HUDEP-2 (cell line): ENCODE data around the gene DNAJB13.
A peak's percentile ranks its signal among the peaks of the same experiment; 100 is the strongest.

ENCODE experiments used
- DNase-seq, 76 experiments: peaks; one replicate each; lab custom pipeline; 2025; ENCODE audit not compliant: unreplicated experiment in 76 of 76; lab: John Stamatoyannopoulos, UW

Gene DNAJB13

DNA sequence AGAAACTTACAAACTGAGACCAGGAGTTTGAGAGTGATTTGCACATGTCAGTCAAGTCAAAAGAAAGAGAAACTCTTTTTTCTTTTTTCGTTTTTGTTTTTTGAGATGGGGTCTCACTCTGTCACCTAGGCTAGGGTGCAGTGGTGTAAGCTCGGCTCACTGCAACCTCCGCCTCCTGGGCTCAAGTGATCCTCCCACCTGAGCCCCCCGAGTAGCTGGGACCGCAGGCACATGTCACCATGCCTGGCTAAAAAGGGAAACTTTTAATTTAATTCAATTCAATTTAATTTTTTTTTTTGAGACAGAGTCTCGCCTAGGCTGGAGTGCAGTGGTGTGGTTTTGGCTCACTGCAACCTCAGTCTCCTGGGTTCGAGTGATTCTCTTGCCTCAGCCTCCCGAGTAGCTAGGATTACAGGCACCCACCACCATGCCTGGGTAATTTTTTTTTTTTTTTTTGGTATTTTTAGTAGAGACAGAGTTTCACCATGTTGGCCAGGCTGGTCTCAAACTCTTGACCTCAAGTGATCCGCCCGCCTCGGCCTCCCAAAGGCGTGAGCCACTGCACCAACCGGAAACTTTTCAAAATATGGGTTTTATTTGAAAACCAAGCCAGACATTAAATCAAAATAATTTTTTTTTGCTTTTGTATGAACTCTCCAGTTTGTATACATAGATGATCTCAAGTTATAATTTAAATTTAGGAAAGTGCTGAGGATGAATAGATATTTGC, 48.2 kb downstream of the DNAJB13 start:
- no peak for DNase-seq

DNA sequence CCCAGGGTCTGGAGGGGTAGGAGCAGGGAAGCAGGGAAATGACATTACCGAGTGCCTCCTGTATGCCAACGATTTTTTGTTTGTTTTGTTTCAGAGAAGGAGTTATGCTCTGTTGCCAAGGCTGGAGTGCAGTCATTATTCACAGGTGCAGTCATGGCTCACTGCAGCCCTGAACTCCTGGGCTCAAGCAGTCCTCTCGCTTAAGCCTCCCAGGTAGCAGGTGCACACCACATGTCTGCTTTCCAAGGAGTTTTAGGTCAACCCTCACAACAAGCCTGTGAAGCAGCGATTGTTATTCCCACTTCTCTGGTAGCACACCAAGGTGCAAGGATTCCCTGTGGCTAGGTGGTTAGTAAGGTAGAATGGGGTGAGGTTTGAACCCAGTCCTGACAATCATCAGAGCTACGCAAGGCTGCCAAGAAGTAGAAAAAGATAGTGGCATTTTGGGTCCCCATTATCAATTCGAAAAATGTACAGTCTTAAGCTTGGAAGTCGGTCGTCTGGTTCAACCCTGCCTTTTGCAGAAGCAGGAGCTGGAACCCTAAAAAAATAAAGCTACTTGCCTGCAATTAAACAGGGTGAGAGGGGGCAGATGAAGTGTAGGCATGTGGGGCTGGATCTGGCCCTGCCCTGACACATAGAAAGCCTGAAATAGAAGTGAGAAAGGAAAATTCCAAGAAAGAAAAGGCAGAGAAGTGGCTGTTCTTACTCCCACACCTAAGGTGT, 48.9 kb downstream of the DNAJB13 start:
- no peak for DNase-seq

DNA sequence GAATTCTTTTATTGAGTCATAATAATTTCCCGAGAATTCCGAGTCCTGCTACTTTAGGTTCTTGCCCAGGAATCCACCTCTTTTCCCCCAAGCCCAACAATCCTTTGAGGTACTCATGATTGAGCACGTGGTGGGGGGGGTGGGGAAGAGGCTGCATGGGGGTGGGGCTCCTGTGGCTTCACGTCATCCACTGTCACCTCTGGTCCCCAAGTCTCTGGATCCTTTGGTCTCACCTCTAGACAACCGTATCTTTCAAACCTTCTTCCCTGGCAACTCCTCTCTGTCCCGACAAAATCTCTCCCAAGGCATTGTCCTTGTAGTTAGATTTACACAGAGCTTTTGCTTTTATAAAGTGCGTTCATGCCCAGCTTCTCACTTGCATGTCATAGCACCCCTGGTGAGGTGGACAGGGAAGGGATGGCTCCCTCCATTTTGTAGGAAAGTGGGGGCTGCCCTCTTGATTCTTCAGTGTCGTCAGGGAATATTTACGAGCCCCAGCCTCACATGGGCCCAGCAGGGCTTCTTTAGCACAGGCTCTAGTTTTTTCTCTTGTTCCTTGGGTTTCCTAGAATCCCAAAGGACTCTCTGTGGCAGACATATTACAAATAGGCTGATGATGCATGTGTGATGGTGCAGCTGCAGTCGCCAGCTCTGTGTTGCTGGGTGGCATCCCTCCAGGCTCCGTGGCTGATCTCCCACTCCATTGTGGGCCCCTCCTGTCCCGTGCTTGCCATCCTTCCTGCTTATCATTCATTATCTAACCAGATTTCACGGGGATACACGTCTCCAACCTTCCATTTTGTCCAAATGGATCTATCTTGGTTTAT, 49.7 kb downstream of the DNAJB13 start:
- no peak for DNase-seq

DNA sequence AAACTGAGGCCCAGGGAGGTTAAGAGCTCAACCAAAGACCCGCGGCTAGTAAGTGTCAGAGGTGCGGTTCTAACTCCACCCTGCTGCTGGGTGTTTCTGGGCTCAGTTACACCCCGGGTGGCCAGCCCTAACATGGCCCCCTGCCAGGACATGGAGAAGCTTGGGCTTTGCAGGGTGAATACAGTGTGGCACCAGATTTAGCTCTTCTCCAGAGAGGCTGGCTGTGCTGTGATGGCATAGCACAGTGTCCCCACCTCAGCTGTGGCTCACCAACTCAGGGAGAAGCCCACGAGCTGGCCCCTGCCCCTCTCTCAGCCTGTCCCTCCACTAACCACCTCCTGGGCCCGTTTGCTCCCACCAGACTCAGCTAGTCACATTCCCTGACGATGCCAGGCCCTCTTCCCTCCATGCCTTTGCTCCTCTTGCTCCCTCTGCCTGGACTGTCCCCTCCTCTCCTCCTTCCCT, 51.0 kb downstream of the DNAJB13 start:
- DNase-seq = peak in 70 of 76 experiments; percentile 24 to 85 (median 68)

DNA sequence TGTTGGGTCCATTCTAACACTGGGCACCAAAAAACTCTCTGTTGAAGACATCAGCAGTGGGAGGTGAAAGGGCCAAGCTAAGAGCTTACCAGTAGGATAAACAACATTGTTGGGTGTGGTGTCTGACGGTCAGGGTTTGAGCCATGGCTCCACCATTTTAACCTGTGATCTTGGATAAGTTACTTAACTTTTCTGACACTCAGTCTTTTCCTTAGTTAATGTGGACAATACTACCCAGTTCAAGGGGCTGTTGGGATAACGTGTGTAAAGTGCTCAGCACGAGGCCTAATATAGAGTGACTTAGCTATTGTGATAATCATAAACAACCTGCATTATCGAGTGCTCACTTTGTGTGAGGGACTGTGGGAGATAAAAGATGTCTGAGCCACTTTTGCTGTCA, 52.0 kb downstream of the DNAJB13 start:
- no peak for DNase-seq

DNA sequence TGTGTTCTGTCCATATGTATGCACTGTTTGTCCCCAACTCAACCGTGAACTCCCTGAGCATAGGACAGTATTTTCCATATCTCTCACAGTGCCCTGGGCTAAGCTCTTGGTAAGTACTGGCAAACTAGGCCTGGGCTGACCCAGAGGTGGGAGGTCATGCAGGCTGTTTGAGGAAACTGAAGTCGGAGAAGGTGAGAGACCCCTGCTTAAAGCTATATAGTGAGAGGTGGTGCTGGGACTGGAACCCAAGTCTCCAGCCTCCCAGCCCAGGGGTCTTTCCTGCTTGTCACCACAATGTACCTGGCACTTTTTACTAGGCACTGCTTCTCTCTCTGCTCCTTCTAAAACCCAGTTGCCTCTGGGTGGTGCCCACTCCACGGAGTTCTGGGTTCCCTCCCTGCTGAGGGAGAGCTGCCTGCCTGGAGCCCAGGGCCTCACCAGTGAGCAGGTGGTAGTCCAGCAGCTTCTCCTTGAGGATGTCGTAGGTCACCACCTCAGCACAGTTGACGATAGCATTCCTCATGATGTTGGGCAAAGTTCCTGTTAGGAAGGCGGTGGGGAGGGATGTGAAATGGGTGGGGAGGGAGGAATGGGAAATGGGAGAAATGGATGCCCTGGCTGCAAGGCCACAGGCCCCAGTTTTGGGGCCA, 53.3 kb downstream of the DNAJB13 start:
- no peak for DNase-seq

DNA sequence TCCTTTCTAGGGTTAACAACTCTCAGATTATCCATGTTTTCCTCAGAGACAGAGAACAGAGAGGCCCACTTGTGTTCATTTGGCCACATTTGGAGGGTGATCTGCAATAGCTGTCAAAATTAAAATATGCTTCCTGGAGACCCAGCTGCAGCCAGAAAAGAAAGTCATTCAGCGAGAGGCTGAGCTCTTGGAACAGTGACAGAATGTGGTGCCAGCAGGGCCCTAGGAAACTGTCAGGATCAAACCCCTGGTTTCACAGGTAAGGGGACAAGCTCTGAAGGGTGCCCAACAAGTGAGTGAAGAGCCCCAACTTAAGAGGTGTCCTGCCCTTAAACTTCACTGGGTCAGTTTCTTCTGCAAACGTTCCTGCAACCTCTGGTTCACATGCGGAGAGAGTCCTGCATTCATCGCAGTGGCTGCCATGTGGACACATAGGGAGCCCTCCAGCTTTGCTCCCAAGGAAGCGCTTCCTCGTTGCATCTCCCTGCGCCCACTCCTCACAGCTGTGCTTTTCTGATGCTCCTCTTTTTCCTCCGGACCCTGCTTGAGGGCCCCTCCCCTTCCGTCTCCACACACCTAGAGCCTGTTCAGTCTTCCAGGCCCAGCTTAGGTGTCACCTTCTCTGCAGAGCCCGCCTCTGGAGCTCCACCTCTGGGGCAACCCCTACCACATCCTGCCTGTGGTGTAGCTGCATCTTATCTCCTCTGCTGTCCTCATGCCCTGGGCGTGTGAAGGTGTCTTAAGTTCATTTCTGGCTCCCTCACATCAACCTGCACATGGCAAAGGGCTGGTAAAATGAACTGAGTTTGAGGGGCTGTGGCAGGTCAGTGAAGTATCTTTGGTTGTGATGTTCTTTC, 54.2 kb downstream of the DNAJB13 start:
- DNase-seq = peak in 53 of 76 experiments; percentile 7 to 70 (median 40)

DNA sequence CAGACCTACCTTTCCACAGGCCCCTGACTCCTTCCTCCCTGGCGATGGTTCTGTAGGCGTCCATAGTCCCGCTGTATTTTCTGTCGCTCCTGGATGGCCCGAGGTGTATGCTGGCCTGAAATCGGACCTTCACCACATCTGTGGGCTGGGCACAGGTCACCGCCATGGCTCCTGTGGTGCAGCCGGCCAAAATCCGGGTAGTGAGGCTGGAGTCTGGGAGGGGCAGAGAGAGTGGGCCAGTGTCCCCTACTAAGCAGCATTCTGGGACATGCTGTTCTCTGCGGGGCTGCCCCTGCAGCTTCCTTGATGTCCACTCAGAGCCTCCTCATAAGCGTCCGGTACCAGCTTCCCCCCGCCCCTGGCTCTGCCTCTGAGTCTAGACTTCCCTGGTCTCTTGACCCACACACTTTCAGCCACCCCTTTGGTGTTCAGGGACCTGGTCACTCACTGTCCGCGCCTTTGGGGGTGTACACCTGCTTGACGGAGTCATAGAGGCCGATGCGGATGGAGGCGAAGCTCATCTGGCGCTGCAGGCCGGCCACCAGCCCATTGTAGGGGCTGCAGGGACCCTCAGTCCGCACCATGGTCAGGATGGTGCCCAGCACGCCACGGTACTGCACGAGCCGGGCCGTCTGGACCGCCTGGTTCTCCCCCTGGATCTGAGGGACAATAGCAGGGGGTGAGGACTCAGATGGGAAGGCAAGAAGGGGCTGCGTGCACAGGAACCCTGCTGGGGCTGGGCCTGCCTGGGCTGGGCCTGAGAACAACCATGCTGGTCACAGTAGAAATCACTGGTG, 55.1 kb downstream of the DNAJB13 start:
- no peak for DNase-seq

DNA sequence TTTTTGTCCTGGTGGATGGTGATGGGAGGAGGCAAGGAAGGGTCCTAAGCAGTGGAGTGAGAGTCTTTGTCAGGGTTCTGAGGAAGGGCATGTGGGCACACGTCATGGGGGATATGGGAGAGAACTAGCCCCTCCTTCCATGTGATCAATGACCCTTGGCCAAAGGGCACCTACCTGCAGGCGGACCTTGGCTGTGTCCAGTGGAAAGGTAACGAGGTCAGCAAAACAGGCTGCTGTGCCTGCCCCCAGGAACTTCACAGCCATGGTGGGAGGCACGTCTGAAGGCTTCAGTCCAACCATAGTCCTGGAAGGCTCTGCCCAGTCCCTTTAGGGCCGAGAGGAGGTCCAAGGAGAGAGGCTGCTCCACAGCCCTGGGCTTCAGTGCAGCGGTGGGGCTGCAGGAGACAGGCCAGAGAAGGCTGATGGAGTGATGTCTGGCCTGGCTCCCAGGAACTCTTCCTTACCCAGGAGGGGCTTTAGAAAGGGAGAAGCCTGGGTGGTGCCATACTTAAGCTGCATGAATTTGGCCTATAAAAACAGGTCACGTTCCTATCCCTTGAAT, 56.0 kb downstream of the DNAJB13 start:
- DNase-seq = no peak

DNA sequence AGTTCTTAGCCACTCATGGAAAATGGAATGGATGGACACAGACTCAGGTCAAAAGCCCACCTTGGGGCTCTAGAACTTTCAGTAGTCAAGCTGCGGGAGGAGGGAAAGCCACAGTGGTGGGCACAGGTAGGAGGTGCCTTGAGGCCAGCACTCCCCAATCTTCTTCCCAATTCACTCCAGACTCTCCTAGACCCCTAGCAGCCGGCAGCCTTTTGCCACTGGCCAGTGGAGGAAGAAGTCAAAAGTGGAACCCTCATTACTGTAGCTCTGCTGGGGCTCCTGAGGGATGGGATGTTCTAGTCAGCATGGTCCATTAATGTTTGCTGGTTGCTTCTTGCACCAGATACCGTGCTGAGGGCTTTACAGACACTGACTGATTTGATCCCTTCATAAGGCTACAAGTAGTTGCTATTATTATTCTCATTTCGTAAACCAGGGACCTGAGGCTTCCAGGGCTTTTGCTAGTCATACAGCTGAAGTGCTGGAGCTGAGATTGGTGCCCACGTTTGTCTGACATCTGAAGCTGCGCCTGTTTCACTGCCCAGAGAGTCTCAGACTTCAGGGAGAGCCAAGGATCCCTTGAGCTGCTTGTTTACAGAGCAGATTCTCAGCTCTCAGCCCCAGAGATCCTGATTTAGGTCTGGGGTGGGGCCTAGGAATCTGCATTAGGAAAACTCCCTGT, 57.0 kb downstream of the DNAJB13 start:
- DNase-seq = no peak

DNA sequence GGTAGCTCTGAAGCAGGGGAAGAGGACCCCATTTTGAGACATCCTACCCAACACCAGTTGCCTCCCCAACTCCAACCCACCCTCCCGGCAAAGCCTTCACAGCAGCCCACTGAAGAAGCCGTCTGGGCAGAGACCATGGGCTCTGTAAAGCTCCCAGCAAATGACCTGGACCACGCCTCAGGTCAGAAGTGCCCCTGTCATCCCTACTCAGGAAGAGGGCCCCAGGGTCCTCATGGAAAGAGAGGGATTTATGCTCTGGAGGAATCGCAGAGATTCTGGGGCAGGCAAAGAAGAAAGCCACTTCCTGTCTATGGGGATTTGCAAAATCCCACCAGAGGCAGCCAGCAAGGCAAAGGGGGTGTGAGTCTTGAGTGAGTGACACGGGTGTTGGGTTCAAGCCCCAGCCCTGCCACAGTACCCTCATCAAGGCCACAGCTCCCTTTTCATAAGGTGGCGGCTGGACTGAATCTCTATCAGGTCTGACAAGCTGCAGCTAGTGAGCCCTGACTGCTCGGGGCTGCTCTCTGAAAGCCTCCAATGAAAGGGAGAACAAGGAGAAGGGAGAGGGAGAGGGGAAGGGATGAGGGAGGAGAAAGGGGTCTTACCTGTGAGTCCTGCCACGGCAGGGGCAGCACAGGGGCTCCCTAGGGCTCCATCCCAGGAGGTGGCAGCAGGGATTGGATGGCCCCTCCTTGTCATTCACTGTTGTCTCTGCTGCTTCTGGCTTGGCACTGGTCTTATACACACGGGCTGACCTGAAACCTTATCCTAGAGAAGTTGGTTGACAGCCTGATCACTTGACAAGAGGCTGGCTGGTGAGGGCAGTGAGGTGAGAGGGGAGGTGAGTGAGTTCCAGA, 57.8 kb downstream of the DNAJB13 start, which contains the start of gene UCP3:
TSS of gene UCP3 (minus strand) at position 713 of the 857 bp plus-strand sequence. CDS start 2,043 bp downstream, outside the sequence.
- peak in 3 of 76 experiments; percentile 11 to 18 (median 18) for DNase-seq

DNA sequence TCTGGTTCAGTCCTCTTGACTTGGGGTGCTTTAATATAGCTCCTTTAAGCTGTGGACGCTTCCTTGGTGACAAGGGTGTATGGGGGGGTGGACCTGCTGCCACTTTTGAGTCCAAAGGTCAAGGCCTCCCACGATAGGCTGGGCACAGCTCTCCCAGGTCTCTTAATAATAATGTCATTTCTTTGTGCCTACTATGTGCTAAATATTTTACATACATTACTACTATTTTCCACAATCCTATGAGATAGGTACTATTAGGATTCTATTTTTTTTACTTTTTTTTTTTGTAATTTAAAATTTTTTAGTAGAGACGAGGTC, 58.4 kb downstream of the DNAJB13 start:
- DNase-seq = no peak

DNA sequence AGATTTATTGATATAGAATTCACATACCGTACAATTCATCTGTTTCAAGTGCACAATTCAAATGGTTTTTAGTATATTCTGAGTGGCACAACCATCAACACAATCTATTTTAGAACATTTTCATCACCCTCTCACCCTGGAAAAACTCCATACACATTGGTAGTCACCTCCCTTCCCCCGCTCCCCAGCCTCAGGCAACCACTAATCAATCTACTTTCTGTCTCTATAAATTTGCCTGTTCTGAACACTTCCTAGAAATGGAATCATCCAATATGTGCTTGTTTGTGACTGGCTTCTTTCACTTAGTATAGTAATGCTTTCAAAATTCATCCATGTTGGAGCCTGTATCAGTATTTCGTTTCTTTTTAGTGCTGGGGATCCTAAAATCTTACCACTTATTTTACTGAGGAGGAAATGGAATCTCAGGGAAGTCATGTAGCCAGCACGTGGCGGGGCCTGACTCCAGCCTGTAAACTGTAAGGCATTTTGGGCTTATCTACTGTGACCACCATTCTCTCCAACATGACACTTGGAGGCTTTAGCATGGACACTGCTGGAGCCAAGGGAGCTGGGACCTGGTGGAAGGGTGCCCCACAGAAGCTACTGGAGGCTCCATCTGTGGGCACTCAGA, 59.0 kb downstream of the DNAJB13 start:
- DNase-seq = peak in 1 of 76 experiments; percentile 54

DNA sequence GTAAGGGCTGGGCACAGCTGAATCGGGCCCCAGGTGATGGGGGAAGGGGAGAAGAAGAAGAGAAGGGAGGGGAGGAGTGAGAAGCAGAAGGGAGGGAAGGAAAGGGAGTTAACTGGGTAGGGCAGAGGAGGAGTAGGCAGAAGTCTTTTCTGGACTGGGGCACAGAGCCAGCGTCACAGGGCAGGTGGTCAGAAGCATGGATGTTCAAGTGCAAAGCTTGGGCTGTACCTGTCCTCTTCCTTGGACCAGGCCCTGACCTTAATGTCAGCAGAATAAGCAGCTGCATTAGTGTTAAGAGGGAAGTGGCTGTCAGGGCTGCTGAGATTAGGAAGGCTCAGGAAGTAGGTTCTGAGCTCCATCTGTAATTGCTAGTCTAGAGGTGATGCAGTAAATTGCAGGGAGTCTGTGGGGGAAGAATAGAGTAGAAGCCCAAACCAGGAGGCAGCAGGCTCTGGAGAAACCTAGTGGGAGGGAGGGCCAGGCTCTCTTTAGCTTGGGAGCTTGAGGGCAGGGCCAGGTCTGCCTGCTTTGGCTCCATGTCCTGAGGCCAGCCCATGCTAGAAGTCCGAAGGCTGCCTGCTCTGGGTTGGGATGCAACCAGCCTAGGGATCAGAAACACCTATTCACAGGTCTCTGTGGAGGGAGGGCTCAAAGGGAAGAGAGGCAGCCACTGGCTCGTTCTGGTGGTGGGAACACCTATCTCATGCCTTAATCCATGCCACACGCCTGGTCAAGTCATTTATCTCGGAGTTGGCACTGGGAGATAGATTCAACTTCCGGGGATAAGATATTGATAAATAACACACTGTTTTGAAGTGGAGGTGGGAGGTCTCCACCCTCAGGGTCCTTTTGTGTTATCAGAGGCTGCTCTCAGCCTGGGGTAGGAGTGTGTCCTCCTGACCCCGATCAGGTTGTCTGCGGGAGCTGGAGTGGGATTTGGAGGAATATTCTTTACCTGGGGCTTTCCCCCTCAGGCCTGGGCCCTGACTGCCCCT, 59.8 kb downstream of the DNAJB13 start:
- DNase-seq = peak in 56 of 76 experiments; percentile 17 to 85 (median 46)

DNA sequence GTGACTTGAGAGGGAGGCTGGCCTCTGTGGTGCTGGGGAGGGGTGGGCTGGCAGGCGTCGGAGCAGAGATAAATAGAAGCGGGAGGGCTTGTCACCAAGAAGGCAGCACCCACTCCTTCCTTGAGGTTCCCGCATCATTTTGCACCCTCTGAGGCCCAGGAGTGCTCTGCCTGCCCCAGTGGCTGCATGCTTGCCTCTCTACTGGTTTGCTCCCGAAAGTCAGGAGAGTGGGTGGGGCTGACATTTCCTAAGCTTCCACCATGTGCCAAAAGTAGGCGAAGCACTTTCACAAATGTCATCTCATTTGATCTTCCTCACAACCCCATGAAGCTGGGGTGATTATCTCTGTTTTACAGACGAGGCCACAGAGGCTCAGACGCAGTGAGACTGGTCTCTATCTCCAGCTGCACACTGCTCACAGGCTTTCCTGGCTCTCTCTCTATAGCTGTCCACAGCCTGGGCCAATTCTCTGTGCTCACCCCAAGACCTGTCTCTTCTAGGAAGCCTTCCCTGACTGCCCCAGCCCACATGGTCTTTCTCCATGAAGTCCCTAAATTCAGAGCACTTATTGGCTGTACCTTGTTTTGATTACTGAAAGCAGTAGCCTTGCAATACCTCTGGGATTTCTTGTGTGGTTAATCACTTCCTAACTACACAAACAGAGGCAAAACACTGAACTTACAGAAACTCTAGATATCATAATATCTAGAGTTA, 60.7 kb downstream of the DNAJB13 start:
- DNase-seq = peak in 75 of 76 experiments; percentile 35 to 99 (median 94)
